ENCODE data around the gene NEK5. TPM values are rescaled to one million over a fixed set of nuclear protein-coding genes. Genes with fewer than 3 reads are reported as not detected.
"Not testable (repeated sequence)": the region's sequence is repeated elsewhere in the genome, so short reads cannot be mapped to it uniquely, and the experiment has no call there.

Gene NEK5
- polyA plus RNA-seq, 1 donor (not counting 4 experiments of a cell fraction or from before 2014, with no cell fraction given): 0.21 TPM

- H3K4me1 ChIP-seq (ENCODE audit: control insufficient read depth, extremely low read depth, insufficient read depth, low read length): peaks cover 4% of the 10 kb centered on the region
- no peaks in the 10 kb centered on the region for H3K27me3 ChIP-seq (ENCODE audit: control insufficient read depth, extremely low read depth, insufficient read depth, low read length)
- DNase-seq (ENCODE audit: low read depth, low spot score): peak; percentile 4
- FAIRE-seq: peak; percentile 76
- H3K27ac ChIP-seq (ENCODE audit: control insufficient read depth, insufficient read depth, low read length): no peak overlapping the region
- no peak overlapping the region for H3K9ac ChIP-seq (ENCODE audit: control insufficient read depth, extremely low read depth, insufficient read depth, low read length)
- no peak overlapping the region for H3K4me3 ChIP-seq (ENCODE audit: control insufficient read depth in 2 of 3, extremely low read depth in 1 of 3, insufficient read depth in 2 of 3, low read depth in 1 of 3, low read length in 3 of 3)
- no peak overlapping the region for H2AFZ ChIP-seq (ENCODE audit: control insufficient read depth, low read length)
- no peak for TF ChIP-seq EZH2 (IDR thresholded peaks at IDR 0.05; ENCODE audit: low read length)
- TF ChIP-seq CTCF (optimal IDR thresholded peaks at IDR 0.05 in 1 of 3, IDR thresholded peaks at IDR 0.05 in 1 of 3, conservative IDR thresholded peaks at IDR 0.05 in 1 of 3; ENCODE audit: extremely low read depth in 1 of 3, insufficient read depth in 2 of 3, low read length in 3 of 3): no peak
- no peaks in the 10 kb centered on the region for H3K9me3 ChIP-seq (ENCODE audit: control insufficient read depth, low read depth, low read length)
- no peaks in the 10 kb centered on the region for H3K9me1 ChIP-seq (ENCODE audit: control insufficient read depth, extremely low read depth, insufficient read depth, low read length)
- H4K20me1 ChIP-seq (ENCODE audit: control insufficient read depth, extremely low read depth, insufficient read depth, low read length): no peaks in the 10 kb centered on the region
- H3K36me3 ChIP-seq (ENCODE audit: control insufficient read depth in 2 of 2, extremely low read depth in 1 of 2, insufficient read depth in 2 of 2, low read length in 2 of 2): no peaks in the 10 kb centered on the region
- H3K4me2 ChIP-seq (ENCODE audit: control insufficient read depth, extremely low read depth, insufficient read depth, low read depth, low read length): no peak overlapping the region
- dilution Hi-C loops (cut with MboI; ENCODE audit: extremely low pct_ligation_motif_present, low sequenced_read_pairs): no loop called here
- no peaks in the 10 kb centered on the region for H3K79me2 ChIP-seq (ENCODE audit: control insufficient read depth, insufficient read depth, low read length)
Measured at GRCh38 chr13:52085421-52085820, 43.5 kb downstream of the NEK5 start.

- H2AFZ ChIP-seq (ENCODE audit: control insufficient read depth, low read length); H3K36me3 ChIP-seq (ENCODE audit: control insufficient read depth in 2 of 2, extremely low read depth in 1 of 2, insufficient read depth in 2 of 2, low read length in 2 of 2); H4K20me1 ChIP-seq (ENCODE audit: control insufficient read depth, extremely low read depth, insufficient read depth, low read length); H3K27ac ChIP-seq (ENCODE audit: control insufficient read depth, insufficient read depth, low read length); FAIRE-seq; dilution Hi-C loops (cut with MboI; ENCODE audit: extremely low pct_ligation_motif_present, low sequenced_read_pairs); H3K9me1 ChIP-seq (ENCODE audit: control insufficient read depth, extremely low read depth, insufficient read depth, low read length); H3K9me3 ChIP-seq (ENCODE audit: control insufficient read depth, low read depth, low read length); H3K9ac ChIP-seq (ENCODE audit: control insufficient read depth, extremely low read depth, insufficient read depth, low read length); H3K4me3 ChIP-seq (ENCODE audit: control insufficient read depth in 2 of 3, extremely low read depth in 1 of 3, insufficient read depth in 2 of 3, low read depth in 1 of 3, low read length in 3 of 3); H3K4me2 ChIP-seq (ENCODE audit: control insufficient read depth, extremely low read depth, insufficient read depth, low read depth, low read length); H3K79me2 ChIP-seq (ENCODE audit: control insufficient read depth, insufficient read depth, low read length); H3K27me3 ChIP-seq (ENCODE audit: control insufficient read depth, extremely low read depth, insufficient read depth, low read length); H3K4me1 ChIP-seq (ENCODE audit: control insufficient read depth, extremely low read depth, insufficient read depth, low read length): not testable (repeated sequence)
- DNase-seq (ENCODE audit: low read depth, low spot score): peak; percentile 5
Measured at GRCh38 chr13:52084981-52085380, 43.9 kb downstream of the NEK5 start.

- dilution Hi-C loops (cut with MboI; ENCODE audit: extremely low pct_ligation_motif_present, low sequenced_read_pairs): no loop called here
- TF ChIP-seq CTCF (optimal IDR thresholded peaks at IDR 0.05 in 1 of 3, IDR thresholded peaks at IDR 0.05 in 1 of 3, conservative IDR thresholded peaks at IDR 0.05 in 1 of 3; ENCODE audit: extremely low read depth in 1 of 3, insufficient read depth in 2 of 3, low read length in 3 of 3): no peak
- no peak for TF ChIP-seq EZH2 (IDR thresholded peaks at IDR 0.05; ENCODE audit: low read length)
- Histone ChIP-seq H3K27ac (ENCODE audit: control insufficient read depth, insufficient read depth, low read length) (no peak overlapping the region), H3K9me1 (ENCODE audit: control insufficient read depth, extremely low read depth, insufficient read depth, low read length) (no peaks in the 10 kb centered on the region), H3K4me2 (ENCODE audit: control insufficient read depth, extremely low read depth, insufficient read depth, low read depth, low read length) (no peak overlapping the region), H3K9ac (ENCODE audit: control insufficient read depth, extremely low read depth, insufficient read depth, low read length) (no peak overlapping the region), H3K9me3 (ENCODE audit: control insufficient read depth, low read depth, low read length) (no peaks in the 10 kb centered on the region), H3K36me3 (ENCODE audit: control insufficient read depth in 2 of 2, extremely low read depth in 1 of 2, insufficient read depth in 2 of 2, low read length in 2 of 2) (no peaks in the 10 kb centered on the region), H3K27me3 (ENCODE audit: control insufficient read depth, extremely low read depth, insufficient read depth, low read length) (no peaks in the 10 kb centered on the region), H3K4me1 (ENCODE audit: control insufficient read depth, extremely low read depth, insufficient read depth, low read length) (peaks cover 4% of the 10 kb centered on the region), H3K4me3 (ENCODE audit: control insufficient read depth in 2 of 3, extremely low read depth in 1 of 3, insufficient read depth in 2 of 3, low read depth in 1 of 3, low read length in 3 of 3) (no peak overlapping the region), H3K79me2 (ENCODE audit: control insufficient read depth, insufficient read depth, low read length) (no peaks in the 10 kb centered on the region), H2AFZ (ENCODE audit: control insufficient read depth, low read length) (no peak overlapping the region), H4K20me1 (ENCODE audit: control insufficient read depth, extremely low read depth, insufficient read depth, low read length) (no peaks in the 10 kb centered on the region)
- no peak for FAIRE-seq
- DNase-seq (ENCODE audit: low read depth, low spot score): no peak
Measured at GRCh38 chr13:52082601-52083000, 46.3 kb downstream of the NEK5 start.

- H2AFZ ChIP-seq (ENCODE audit: control insufficient read depth, low read length); H3K9me1 ChIP-seq (ENCODE audit: control insufficient read depth, extremely low read depth, insufficient read depth, low read length); H3K27me3 ChIP-seq (ENCODE audit: control insufficient read depth, extremely low read depth, insufficient read depth, low read length); H3K4me1 ChIP-seq (ENCODE audit: control insufficient read depth, extremely low read depth, insufficient read depth, low read length); H3K79me2 ChIP-seq (ENCODE audit: control insufficient read depth, insufficient read depth, low read length); FAIRE-seq; H3K9ac ChIP-seq (ENCODE audit: control insufficient read depth, extremely low read depth, insufficient read depth, low read length); H3K4me2 ChIP-seq (ENCODE audit: control insufficient read depth, extremely low read depth, insufficient read depth, low read depth, low read length); dilution Hi-C loops (cut with MboI; ENCODE audit: extremely low pct_ligation_motif_present, low sequenced_read_pairs); H3K9me3 ChIP-seq (ENCODE audit: control insufficient read depth, low read depth, low read length); H3K27ac ChIP-seq (ENCODE audit: control insufficient read depth, insufficient read depth, low read length); H3K4me3 ChIP-seq (ENCODE audit: control insufficient read depth in 2 of 3, extremely low read depth in 1 of 3, insufficient read depth in 2 of 3, low read depth in 1 of 3, low read length in 3 of 3); H3K36me3 ChIP-seq (ENCODE audit: control insufficient read depth in 2 of 2, extremely low read depth in 1 of 2, insufficient read depth in 2 of 2, low read length in 2 of 2); H4K20me1 ChIP-seq (ENCODE audit: control insufficient read depth, extremely low read depth, insufficient read depth, low read length); DNase-seq (ENCODE audit: low read depth, low spot score): not testable (repeated sequence)
Measured at GRCh38 chr13:52079891-52080290, 49.0 kb downstream of the NEK5 start.
